ENCODE results near the gene KCNS1.

GRCh38 chr20:45109634-45110033, 8.7 kb upstream of the KCNS1 start:
- TF ChIP-seq CTCF (conservative IDR thresholded peaks at IDR 0.05 in 1 of 2, IDR thresholded peaks at IDR 0.05 in 1 of 2; ENCODE audit: extremely low read depth in 1 of 2, insufficient read depth in 1 of 2, low read depth in 1 of 2, low read length in 2 of 2) = no peak
- TF ChIP-seq EZH2 (IDR thresholded peaks at IDR 0.05; ENCODE audit: borderline replicate concordance, low read length) = no peak
